Ishikawa (cell line): ENCODE results near the gene XRCC5.

Source experiments
- CEBPB ChIP-seq: IDR thresholded peaks from 2 replicates; pipeline ENCODE4 v1.6.1; 2012
- CREB1 ChIP-seq: IDR thresholded peaks from 2 replicates; pipeline ENCODE4 v1.6.1; 2012; ENCODE audit warnings: low read depth
- EGR1 ChIP-seq: IDR thresholded peaks from 2 replicates; pipeline ENCODE4 v1.6.1; 2012
- EP300 ChIP-seq: IDR thresholded peaks from 2 replicates; pipeline ENCODE4 v1.6.1; 2012; ENCODE audit warnings: borderline replicate concordance
- FOXM1 ChIP-seq: IDR thresholded peaks from 2 replicates; pipeline ENCODE4 v1.6.1; 2012; ENCODE audit warnings: low read depth, borderline replicate concordance
- MAX ChIP-seq: IDR thresholded peaks from 2 replicates; pipeline ENCODE4 v1.6.1; 2012
- NFIC ChIP-seq: IDR thresholded peaks from 2 replicates; pipeline ENCODE4 v1.6.1; 2012
- RAD21 ChIP-seq: IDR thresholded peaks from 2 replicates; pipeline ENCODE4 v1.6.1; 2012; ENCODE audit warnings: low read depth
- REST ChIP-seq: IDR thresholded peaks from 2 replicates; pipeline ENCODE4 v1.6.1; 2012; ENCODE audit warnings: low read depth, mild to moderate bottlenecking
- TAF1 ChIP-seq: IDR thresholded peaks from 2 replicates; pipeline ENCODE4 v1.6.1; 2012; ENCODE audit warnings: low read depth, mild to moderate bottlenecking
- TCF12 ChIP-seq: IDR thresholded peaks from 2 replicates; pipeline ENCODE4 v1.6.1; 2012; ENCODE audit warnings: low read depth
- TEAD4 ChIP-seq: IDR thresholded peaks from 2 replicates; pipeline ENCODE4 v1.6.1; 2012
- USF1 ChIP-seq: IDR thresholded peaks from 2 replicates; pipeline ENCODE4 v1.6.1; 2012
- YY1 ChIP-seq: IDR thresholded peaks from 2 replicates; pipeline ENCODE4 v1.6.1; 2012; ENCODE audit warnings: low read depth
- ZBTB7A ChIP-seq: IDR thresholded peaks from 2 replicates; pipeline ENCODE4 v1.6.1; 2012; ENCODE audit warnings: low read depth

XRCC5 gene

GRCh38 chr2:216156822-216157221 lies 47.7 kb downstream of the XRCC5 start:
- TF ChIP-seq TAF1: no peak

- TF ChIP-seq TAF1 (no peak), FOXM1 (no peak), TEAD4 (no peak), YY1 (no peak), USF1 (no peak), ZBTB7A (no peak), CEBPB (no peak), MAX (no peak), REST (no peak), EP300 (no peak), EGR1 (no peak), TCF12 (no peak), RAD21 (no peak), NFIC (no peak), CREB1 (no peak)
These were observed 50.0 kb downstream of the XRCC5 start for GRCh38 chr2:216159144-216159543.

- TF ChIP-seq CREB1: no peak
- no peak for TF ChIP-seq NFIC
- no peak for TF ChIP-seq TAF1
- TF ChIP-seq YY1: no peak
- no peak for TF ChIP-seq MAX
- no peak for TF ChIP-seq REST
- TF ChIP-seq EGR1: no peak
- no peak for TF ChIP-seq RAD21
These were observed 50.5 kb downstream of the XRCC5 start for GRCh38 chr2:216159646-216160045.

GRCh38 chr2:216160786-216161185 lies 51.6 kb downstream of the XRCC5 start:
- TF ChIP-seq CEBPB: no peak
- TF ChIP-seq REST: no peak
- no peak for TF ChIP-seq YY1
- TF ChIP-seq ZBTB7A: no peak

GRCh38 chr2:216161967-216162366 lies 52.8 kb downstream of the XRCC5 start:
- TF ChIP-seq REST (no peak), YY1 (no peak), CREB1 (no peak), NFIC (no peak), FOXM1 (no peak), ZBTB7A (no peak)
